CD4-positive, alpha-beta T cell treated with Interleukin-2 at 100 ng/mL for 4 hours (primary cell): Measurements from ENCODE around the gene TEDC1.

Experiments
- DNase-seq: peaks from one replicate; pipeline ENCODE4 v3.0.0-alpha.2; 2020; ENCODE audit warnings: low spot score

TEDC1 gene

GRCh38 chr14:105496831-105497591, 6.0 kb downstream of the TEDC1 start:
- no peak for DNase-seq

GRCh38 chr14:105497671-105498429, 6.8 kb downstream of the TEDC1 start:
- DNase-seq: no peak

GRCh38 chr14:105498430-105499255, 7.6 kb downstream of the TEDC1 start:
- DNase-seq: no peak

- peak; percentile 22 for DNase-seq
Measured at GRCh38 chr14:105499256-105500035, 8.4 kb downstream of the TEDC1 start.

DNA sequence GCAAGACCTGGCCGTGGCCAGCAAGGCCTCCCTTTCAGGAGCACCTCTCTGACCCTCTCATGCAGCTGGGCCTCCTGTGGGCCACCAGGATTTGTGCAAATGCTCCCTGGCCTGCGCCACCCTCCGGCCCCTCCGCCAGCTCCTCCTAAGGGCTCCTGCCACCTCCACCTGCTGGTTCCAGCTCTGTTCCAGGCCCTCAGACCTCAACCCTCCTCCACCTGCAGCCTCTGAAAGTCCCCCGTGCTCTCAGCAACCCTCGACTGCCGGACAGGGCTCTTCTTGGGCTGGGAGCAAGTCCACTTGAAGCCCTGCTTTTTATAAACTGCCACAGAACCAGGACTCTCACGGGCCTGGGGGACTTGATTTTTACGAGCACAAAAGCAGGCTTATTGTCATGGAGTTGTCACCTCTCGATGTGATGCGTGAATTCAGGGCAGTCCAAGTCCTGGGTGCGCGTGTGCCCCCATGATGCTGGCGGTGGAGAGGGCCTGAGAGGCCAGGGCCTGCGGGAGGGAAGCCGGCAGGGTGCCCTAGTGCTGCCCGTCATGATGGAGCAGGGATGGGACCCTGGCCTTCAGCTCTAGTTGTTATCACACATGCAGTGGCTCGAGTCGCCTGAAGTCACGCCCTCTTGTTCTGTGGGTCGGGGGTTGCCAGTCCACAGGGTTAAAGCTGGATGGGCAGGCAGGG, 9.1 kb downstream of the TEDC1 start:
- no peak for DNase-seq

DNA sequence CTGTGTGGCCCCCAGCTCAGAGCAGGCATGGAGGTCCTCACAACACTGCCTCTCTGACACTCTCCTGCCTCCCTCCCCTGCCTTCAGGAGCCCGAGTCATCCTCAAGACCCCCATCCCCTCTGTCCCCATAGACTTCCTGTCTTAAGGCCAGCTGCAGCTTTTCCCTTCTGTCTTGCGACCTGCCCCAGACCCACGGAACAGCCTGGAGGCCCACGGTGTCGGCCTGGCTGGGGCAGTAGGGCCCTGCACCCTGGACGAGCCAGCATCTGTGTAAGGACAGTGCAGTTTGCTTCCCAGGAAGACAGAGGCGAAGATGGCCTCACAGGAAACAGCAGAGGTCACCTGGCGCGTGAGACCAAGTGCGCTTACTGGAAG, 9.7 kb downstream of the TEDC1 start:
- DNase-seq: no peak

- DNase-seq: no peak
Measured at GRCh38 chr14:105501504-105502291, 10.7 kb downstream of the TEDC1 start.

DNA sequence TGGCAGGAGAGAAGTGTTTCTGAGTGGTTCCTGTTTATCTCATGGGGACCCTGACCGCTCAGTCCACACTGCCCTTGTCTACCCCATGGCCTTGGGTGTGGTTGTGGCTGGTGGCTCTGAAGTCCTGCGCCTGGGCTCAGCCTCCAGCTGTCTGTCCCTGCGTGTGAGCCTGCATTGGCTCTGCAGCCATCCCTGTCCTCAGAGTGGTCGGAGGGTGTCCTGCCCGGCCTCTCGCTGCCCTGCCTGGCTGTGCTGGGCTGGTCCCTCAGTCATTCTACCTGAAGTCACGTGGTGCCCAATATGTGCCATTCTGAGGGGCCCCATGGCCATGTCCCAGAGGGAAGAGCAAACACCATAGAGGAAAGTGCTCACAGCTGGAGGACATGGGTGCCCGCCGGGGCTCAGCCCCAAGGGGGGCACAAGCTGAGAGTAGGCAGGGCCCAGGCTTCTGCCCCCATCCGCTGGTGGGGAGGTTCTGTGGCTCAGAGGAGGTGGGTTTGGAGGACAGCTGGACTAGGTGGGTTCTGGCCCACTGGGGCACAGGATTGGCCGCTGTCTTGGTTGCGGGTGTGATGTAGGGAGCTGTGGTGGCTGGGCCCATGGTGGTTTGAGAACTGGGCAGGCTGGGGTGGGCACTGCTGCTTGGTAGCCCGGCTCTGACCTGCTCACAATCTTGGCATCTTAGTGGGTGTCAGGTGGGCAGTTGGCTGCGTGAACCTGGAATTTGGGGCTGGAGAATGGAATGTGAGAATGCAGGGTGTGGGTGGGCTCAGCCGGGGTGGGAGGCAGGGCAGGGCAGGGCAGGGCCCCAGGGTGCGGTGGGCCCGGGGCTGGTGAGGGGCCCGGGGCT, 11.6 kb downstream of the TEDC1 start:
- DNase-seq: no peak

DNA sequence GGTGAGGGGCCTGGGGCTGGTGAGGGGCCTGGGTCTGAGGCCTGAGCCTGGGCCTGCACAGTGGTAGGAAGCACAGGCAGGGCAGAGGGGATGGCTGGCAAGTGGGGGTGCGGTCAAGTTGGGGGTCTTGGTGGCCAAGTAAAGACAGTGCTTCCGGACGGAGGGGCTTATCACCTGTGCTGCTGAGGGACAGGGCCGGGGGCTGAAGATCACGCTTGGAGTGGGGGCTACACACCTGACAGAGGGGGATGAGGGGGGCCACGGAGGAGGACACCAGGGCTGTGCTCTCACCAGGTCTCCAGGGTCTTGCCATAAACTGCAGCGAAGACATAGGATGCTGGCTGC, 12.2 kb downstream of the TEDC1 start:
- DNase-seq: no peak

DNA sequence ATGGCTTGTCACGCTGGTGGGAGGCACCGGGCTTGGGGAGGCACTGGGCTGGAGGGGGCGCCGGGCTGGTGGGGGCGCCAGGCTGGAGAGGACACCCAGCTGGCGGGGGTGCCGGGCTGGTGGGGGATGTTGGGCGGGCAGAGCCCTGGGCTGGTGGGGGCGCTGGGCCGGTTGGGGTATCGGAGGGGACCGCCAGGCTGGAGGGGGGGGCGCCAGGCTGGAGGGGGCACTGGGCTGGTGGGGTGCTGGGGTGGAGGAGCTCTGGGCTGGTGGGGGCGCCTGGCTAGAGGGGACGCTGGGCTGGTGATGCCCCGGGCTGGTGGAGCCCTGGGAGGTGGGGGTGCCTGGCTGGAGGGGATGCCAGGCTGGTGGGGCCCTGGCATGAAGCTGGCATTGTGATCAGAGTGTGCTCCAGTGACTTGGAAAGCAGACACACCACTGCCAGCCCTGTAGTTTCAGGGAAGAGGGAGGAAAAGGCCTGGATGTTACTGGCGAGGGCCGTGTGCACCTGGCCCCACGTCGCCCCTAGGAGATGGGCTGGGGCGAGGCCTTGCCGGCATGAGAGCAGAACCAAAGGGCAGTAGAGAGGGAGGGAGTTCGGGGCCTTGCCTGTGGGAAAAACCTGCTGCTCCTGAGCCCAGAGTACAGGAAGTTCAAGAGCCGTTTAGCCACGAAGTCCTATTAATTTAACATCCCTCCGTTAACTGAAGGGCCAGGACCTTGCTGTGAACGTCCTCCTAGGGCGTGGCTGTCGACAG, 13.1 kb downstream of the TEDC1 start:
- DNase-seq: no peak

- no peak for DNase-seq
Measured at GRCh38 chr14:105505101-105505500, 14.1 kb downstream of the TEDC1 start.

- no peak for DNase-seq
Measured at GRCh38 chr14:105507247-105507646, 16.2 kb downstream of the TEDC1 start.

- DNase-seq: no peak
Measured at GRCh38 chr14:105508069-105508468, 17.0 kb downstream of the TEDC1 start.

GRCh38 chr14:105508601-105509000, 17.6 kb downstream of the TEDC1 start:
- DNase-seq: no peak

DNA sequence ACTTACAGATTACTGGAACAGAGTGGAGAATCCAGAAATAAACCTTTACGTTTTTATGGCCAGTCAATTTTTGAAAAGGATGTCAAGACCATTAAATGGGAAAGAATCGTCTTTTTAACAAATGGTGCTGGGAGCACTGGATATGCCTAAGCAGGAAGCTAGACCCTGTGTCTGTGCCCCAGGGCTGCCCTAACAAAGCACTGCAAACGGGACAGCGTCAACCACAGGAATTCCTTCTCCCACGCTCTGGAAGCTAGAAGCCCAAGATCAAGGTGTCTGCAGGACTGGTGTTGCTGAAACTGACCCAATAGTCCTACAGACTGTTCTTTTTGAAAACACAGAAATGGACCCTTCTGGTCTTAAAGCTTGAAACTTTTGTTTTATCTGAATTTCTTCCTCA, 26.1 kb downstream of the TEDC1 start:
- no peak for DNase-seq

DNA sequence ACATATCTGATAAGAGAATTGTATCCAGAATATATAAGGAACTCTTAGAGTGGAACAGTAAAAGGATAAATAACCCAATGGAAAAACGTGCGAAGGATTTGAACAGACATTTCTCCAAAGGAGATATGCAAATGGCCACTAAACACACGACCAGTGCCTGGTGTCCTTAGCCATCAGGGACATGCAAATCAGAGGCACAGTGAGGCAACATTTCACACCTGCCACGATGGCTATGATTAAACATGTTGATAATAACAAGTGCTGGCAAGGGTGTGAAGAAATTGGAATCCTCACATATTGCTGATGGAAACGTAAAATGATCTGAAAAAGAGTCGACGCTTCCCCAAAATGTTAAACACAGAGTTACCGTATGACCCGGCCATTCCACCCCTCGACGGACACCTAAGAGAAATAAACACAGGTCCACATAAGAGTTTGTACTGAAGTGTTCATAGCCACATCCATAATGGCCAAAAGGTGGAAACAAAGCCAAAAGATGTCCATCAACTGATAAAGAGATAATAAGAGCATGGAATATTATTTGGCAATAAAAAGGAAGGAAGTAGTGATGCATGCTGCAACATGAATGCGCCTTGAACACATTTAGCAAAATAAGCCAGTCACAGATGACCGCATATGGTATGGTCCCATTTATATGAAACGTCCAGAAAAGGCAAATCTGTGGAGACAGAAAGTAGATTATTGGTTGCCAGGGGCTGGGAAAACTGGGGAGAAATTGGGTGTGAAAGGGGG, 29.1 kb downstream of the TEDC1 start:
- no peak for DNase-seq

DNA sequence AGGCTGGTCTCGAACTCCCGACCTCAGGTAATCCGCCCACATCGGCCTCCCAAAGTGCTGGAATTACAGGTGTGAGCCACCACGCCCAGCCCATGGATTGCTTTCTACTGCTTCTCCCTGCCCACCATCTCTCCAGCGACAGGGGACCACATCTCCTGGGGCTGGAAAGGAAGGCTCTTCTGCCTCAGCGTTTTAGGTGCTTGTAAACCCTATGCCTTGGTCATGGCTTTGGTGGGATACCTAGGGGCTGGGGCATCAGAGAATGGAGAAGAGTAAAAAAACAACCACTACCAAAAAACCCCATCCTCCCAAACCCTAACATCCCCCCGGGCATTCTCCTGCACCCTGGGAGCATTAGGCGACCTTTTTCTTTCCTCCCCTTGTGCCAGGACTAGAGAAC, 34.3 kb downstream of the TEDC1 start:
- DNase-seq: no peak
